Transverse colon (tissue), 4 donors: Measurements from ENCODE around the gene SLF2. TPM values are rescaled to one million over a fixed set of nuclear protein-coding genes. Genes with fewer than 3 reads are reported as not detected.
A peak's percentile ranks its signal among the peaks of the same experiment; 100 is the strongest.

ENCODE experiments used
- DNase-seq: peaks from one replicate; pipeline ENCODE4 v3.0.0-alpha.2; 2019
- H3K27ac ChIP-seq, 4 donors: fragments of 200-600 bp; sonication (generic); 2 replicates each; pipeline ENCODE4 v1.5.1; 2016 to 2018; ENCODE audit warnings: inconsistent platforms in 4 of 4
- H3K27me3 ChIP-seq: fragments of 200-600 bp; sonication (generic); 2 replicates; pipeline ENCODE4 v1.5.1; 2017; ENCODE audit warnings: inconsistent platforms
- H3K36me3 ChIP-seq, 4 donors: fragments of 200-600 bp; sonication (generic); 2 replicates each; pipeline ENCODE4 v1.5.1; 2017 to 2019; ENCODE audit warnings: inconsistent platforms in 4 of 4
- H3K4me1 ChIP-seq, 4 donors: fragments of 200-600 bp; sonication (generic); 2 replicates each; pipeline ENCODE4 v1.5.1; 2017 to 2020; ENCODE audit warnings: inconsistent platforms in 4 of 4
- H3K4me3 ChIP-seq, 4 donors: fragments of 200-600 bp; sonication (generic); 1 replicate in 1 of 4; 2 replicates in 3 of 4; pipeline versions ENCODE4 v1.5.1 to v1.6.1; 2017 to 2019; ENCODE audit warnings: inconsistent platforms in 4 of 4
- H3K9me3 ChIP-seq, 2 donors: fragments of 200-600 bp; sonication (generic); 2 replicates each; pipeline ENCODE4 v1.5.1; 2017 to 2019; ENCODE audit warnings: inconsistent platforms in 2 of 2
- CTCF ChIP-seq, 5 experiments: fragments of 200-600 bp in 3 of 5; fragments of 450-650 bp in 2 of 5; sonication (generic) in 3 of 5; IDR thresholded peaks; 1 replicate in 2 of 5; 2 replicates in 3 of 5; pipeline ENCODE4 v1.5.1; 2016 to 2017; ENCODE audit warnings: antibody characterized with exemption in 5 of 5, inconsistent platforms in 3 of 5, mild to moderate bottlenecking in 2 of 5, moderate library complexity in 1 of 5
- POLR2AphosphoS5 ChIP-seq, 3 donors: sonication (generic); formaldehyde crosslinking; IDR thresholded peaks; one replicate each; pipeline ENCODE4 v1.6.1; 2016; ENCODE audit warnings: antibody characterized with exemption in 3 of 3
- WGBS, 2 donors: methylation state at CpG; one replicate each; pipeline ENCODE4 v1.1.5; 2018; ENCODE audit warnings: low coverage in 1 of 2; 5-methylcytosine and 5-hydroxymethylcytosine counted together
- in situ Hi-C, 4 donors: fragments of 200-750 bp; cut with MboI; loops; one replicate each; pipeline versions ENCODE4 v1.15.0 to v1.15.1; 2017; ENCODE audit warnings: low sequenced_read_pairs in 3 of 4, low pct_ligation_motif_present in 1 of 4, low pct_unique_long_range_greater_than_20kb in 1 of 4
- intact Hi-C: fragments of 100-400 bp; cut with DNase I; formaldehyde crosslinking; loops from one replicate; pipeline ENCODE4 v1.15.1; 2023; ENCODE audit warnings: low total_unique reads
- small RNA-seq, 4 donors: library from RNA; depleted of rRNA; stranded (forward); fragments of <200 nt; gene quantifications; one replicate each; pipeline ENCODE3, GENCODE V24; 2016
- total RNA-seq, 4 donors: library from RNA; depleted of rRNA; stranded (reverse); fragments of >200 nt; gene quantifications; one replicate each; pipeline ENCODE4 v1.1.0, GENCODE V29; 2016

Gene SLF2
- total RNA-seq, 4 donors from 2014 or later = 25.4 to 55.1 (median 33.1) TPM

DNA sequence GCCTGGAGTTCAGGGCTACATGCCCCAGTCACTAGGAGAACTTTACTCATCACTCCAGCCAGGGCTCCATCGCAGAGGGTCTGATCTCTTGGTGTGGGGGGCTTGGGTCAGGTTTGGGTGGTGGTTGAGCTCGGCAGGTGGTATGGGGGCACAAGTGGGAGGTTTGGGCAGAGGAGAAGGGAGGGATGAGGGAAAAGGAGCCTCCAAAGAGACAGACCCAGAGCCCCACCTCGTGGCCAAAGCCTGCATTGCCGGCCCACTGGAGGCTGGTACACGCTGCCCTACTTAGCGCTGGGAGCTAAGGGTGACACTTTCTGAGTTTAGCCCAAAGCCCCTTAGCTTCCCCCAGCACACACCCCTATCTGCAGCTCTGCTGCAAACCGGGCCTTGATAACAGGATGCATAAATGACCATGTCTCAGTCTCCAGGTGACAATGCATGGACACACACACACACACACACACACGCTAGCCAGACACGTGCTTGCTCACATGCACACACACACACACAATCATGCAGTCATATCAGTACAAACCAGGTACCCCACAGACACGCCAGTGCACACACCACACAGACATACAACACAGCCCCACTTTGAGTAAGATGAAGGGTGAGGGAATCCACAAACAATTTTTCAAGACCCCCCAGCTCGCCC, 101.6 kb downstream of the SLF2 start:
- in situ Hi-C loops (no loop called here), intact Hi-C loops (loop anchor here (1.0 to 10.0 kb wide), 2 partner anchors 21 to 50 kb away; partner anchors contain the start of gene SEMA4G)
- DNase-seq = peak; percentile 90
- Histone ChIP-seq H3K4me3 (no peak overlapping the region), H3K27ac (no peak overlapping the region), H3K27me3 (peaks cover 27% of the 10 kb centered on the region), H3K9me3 (no peaks in the 10 kb centered on the region), H3K36me3 (no peaks in the 10 kb centered on the region), H3K4me1 (peaks cover 0 to 28% (median 17%) of the 10 kb centered on the region in 4 donors)
- TF ChIP-seq CTCF (IDR thresholded peaks at IDR 0.05) (peak; percentile 88 to 95 (median 93)), POLR2AphosphoS5 (IDR thresholded peaks at IDR 0.05) (no peak)
- WGBS, 2 donors = 24% methylated on average over 11 of the region's 11 CpGs; no CpG with 5 or more reads in 1 of the 2 donors

Small RNA genes lying within 50 kb of the gene (small RNA-seq; reads per million reads assigned to genes)
- gene MIR608 (0 reads per million in 4 donors), gene RF00019 (0 reads per million in 4 donors)

Other genes starting within 250 kb of the SLF2 start
- not detected for gene PAX2, start 167.4 kb upstream of the SLF2 start, total RNA-seq
- gene SEMA4G, start 56.5 kb downstream of the SLF2 start, total RNA-seq = 100 to 1,000 TPM in 3 of 4 donors, 10 to 100 TPM in 1; 94.0 to 221 (median 121) TPM
- gene MRPL43, start 74.5 kb downstream of the SLF2 start, total RNA-seq = 100 to 1,000 TPM in 1 of 4 donors, 10 to 100 TPM in 3; 32.5 to 104 (median 77.1) TPM
- 10 to 100 TPM in 1 of 4 donors, 1 to 10 TPM in 3; 1.1 to 12.7 (median 3.3) TPM for gene TWNK, start 74.6 kb downstream of the SLF2 start, total RNA-seq
- 10 to 100 TPM; 41.8 to 86.8 (median 56.6) TPM for gene LZTS2, start 86.8 kb downstream of the SLF2 start, total RNA-seq
- gene PDZD7, start 118.2 kb downstream of the SLF2 start, total RNA-seq = 1 to 10 TPM in 1 of 4 donors, under 1 TPM in 2, not detected in 1; 0.27 to 2.0 (median 0.64) TPM
- gene SFXN3, start 118.3 kb downstream of the SLF2 start, total RNA-seq = 100 to 1,000 TPM in 1 of 4 donors, 10 to 100 TPM in 3; 47.8 to 442 (median 53.1) TPM
- 10 to 100 TPM in 2 of 4 donors, 1 to 10 TPM in 2; 3.8 to 18.8 (median 10.0) TPM for gene KAZALD1, start 149.0 kb downstream of the SLF2 start, total RNA-seq
- gene TLX1, start 218.3 kb downstream of the SLF2 start, total RNA-seq = under 1 TPM in 2 of 4 donors, not detected in 2; 0.14 to 0.60 TPM